ENCODE data around the gene OR52M1.
"Not testable (repeated sequence)": the region's sequence is repeated elsewhere in the genome, so short reads cannot be mapped to it uniquely, and the experiment has no call there.

Gene OR52M1

DNA sequence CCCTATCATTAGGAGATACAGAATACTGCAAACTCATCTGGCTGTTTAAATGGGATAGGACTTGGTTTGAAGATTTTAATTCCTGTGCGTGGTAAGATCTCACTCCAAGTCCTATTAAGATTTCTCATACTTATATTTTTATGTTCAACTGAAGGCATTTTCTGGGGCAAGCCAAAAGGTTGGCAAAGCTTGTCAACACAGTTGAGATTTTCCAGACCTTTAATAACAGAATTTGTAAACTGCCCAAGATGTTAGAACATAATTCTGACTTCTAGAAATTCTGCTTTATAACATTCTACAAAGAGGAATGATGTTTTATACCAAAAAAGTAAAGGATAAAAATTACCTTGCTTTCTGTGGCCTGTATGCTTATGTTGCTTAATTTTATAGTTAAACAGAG, 30.8 kb upstream of the OR52M1 start:
- DNase-seq (ENCODE audit: low read depth), result no peak
- H3K4me3 ChIP-seq (ENCODE audit: control insufficient read depth, low read depth, low read length), result no peak overlapping the region
- no peak for TF ChIP-seq CTCF (IDR thresholded peaks at IDR 0.05; ENCODE audit: control insufficient read depth, insufficient read depth, low read depth, low read length, missing control alignments)

DNA sequence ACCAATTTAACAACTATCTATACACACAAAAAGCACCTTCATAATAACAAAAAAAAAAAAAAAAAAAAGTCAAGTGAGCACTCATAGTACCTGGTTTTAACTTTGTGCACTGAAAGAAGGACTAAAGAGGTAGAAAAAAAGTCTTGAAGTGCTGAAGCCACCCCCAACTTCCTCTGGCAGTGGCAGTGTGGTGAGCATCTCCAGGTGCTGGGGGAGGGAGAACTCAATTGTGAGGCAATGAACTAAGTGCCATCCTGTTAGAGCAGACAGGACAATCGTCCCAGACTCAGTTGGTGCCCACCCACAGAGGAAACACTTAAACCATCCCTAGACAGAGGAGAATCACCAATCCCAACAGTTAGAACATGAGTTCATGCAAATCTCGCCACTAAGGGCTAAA, 22.7 kb upstream of the OR52M1 start:
- H3K4me3 ChIP-seq (ENCODE audit: control insufficient read depth, low read depth, low read length), result no peak overlapping the region
- no peak for TF ChIP-seq CTCF (IDR thresholded peaks at IDR 0.05; ENCODE audit: control insufficient read depth, insufficient read depth, low read depth, low read length, missing control alignments)
- no peak for DNase-seq (ENCODE audit: low read depth)

DNA sequence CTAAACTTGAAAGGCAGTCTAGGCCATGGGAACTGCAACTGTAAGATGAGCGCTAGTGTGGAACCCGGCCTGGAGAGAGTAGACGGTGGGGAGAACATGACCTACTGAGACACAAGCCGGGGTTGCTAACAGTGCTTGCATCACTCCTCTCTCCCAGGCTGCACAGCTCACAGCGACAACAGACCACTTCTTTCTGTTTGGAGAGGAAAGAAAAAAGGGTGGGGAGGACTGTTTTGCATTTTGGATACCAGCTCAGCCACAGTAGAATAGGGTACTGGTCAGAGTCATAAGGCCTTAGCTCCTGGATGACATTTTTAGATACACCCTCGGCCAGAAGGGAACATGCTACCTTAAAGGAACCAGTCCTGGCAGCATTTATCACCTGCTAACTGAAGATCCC, 22.2 kb upstream of the OR52M1 start:
- H3K4me3 ChIP-seq (ENCODE audit: control insufficient read depth, low read depth, low read length), result no peak overlapping the region
- no peak for DNase-seq (ENCODE audit: low read depth)
- no peak for TF ChIP-seq CTCF (IDR thresholded peaks at IDR 0.05; ENCODE audit: control insufficient read depth, insufficient read depth, low read depth, low read length, missing control alignments)

GRCh38 chr11:4523666-4524065, 21.3 kb upstream of the OR52M1 start:
- DNase-seq (ENCODE audit: low read depth), result no peak
- H3K4me3 ChIP-seq (ENCODE audit: control insufficient read depth, low read depth, low read length), result no peak overlapping the region
- no peak for TF ChIP-seq CTCF (IDR thresholded peaks at IDR 0.05; ENCODE audit: control insufficient read depth, insufficient read depth, low read depth, low read length, missing control alignments)

- TF ChIP-seq CTCF (IDR thresholded peaks at IDR 0.05; ENCODE audit: control insufficient read depth, insufficient read depth, low read depth, low read length, missing control alignments), result no peak
- DNase-seq (ENCODE audit: low read depth), result no peak
- no peak overlapping the region for H3K4me3 ChIP-seq (ENCODE audit: control insufficient read depth, low read depth, low read length)
Measured at GRCh38 chr11:4527926-4528325, 17.1 kb upstream of the OR52M1 start.

GRCh38 chr11:4531686-4532085, 13.3 kb upstream of the OR52M1 start:
- not testable (repeated sequence) for H3K4me3 ChIP-seq (ENCODE audit: control insufficient read depth, low read depth, low read length); DNase-seq (ENCODE audit: low read depth)

- peak; percentile 87 for TF ChIP-seq CTCF (IDR thresholded peaks at IDR 0.05; ENCODE audit: control insufficient read depth, insufficient read depth, low read depth, low read length, missing control alignments)
- H3K4me3 ChIP-seq (ENCODE audit: control insufficient read depth, low read depth, low read length), result no peak overlapping the region
- DNase-seq (ENCODE audit: low read depth), result peak; percentile 8
Measured at GRCh38 chr11:4539603-4540219, 5.3 kb upstream of the OR52M1 start.

Data from AG09309 (cell line).